K562 (cell line): ENCODE data around the gene TEX261. TPM values are rescaled to one million over a fixed set of nuclear protein-coding genes. Genes with fewer than 3 reads are reported as not detected.

Source experiments
- ATAC-seq: fragments of 200-7000 bp; cut with Tn5 transposase; 3 replicates; pipeline ENCODE4 v1.9.1; 2020; ENCODE audit warnings: moderate library complexity
- BruUV-seq: library from RNA; stranded (reverse); fragments of 400-500 nt; replicated peaks from 2 replicates; lab custom pipeline; 2021; lab: Mats Ljungman, UMichigan
- CTCF ChIA-PET: fragments of 300-600 bp; formaldehyde crosslinking; extraction: SDS; loops from one replicate; lab custom pipeline; 2021; ENCODE audit warnings: low intra/inter-chr PET ratio; lab: Yijun Ruan, JAX
- POLR2A ChIA-PET: fragments of 300-600, 350-650 bp; sonication (Branson Sonifier 250); formaldehyde crosslinking; extraction: SDS; loops from one replicate; lab custom pipeline; 2021; ENCODE audit warnings: antibody characterized with exemption, inconsistent platforms; lab: Yijun Ruan, JAX
- DNase-seq, 4 experiments: peaks; one replicate each; pipeline versions ENCODE4 v3.0.0 to v3.0.0-alpha.2; 2011 to 2018; ENCODE audit warnings: low spot score in 3 of 4, mixed read lengths in 3 of 4; ENCODE audit errors: extremely low read depth in 1 of 4
- FAIRE-seq: peaks from 2 replicates; lab custom pipeline; 2011; peaks lifted over from hg19 to GRCh38; lab: Jason Lieb, UNC
- H2AFZ ChIP-seq: 2 replicates; pipeline ENCODE4 v1.6.0; 2011; ENCODE audit warnings: low read depth, low read length, control low read depth, inconsistent platforms
- H3K27ac ChIP-seq: fragments of 200-600 bp; 3 replicates; pipeline ENCODE4 v1.8.0; 2011; ENCODE audit warnings: low read depth, mild to moderate bottlenecking, control low read depth, inconsistent platforms, low read length, moderate library complexity, mixed read lengths; ENCODE audit errors: extremely low read depth
- H3K27me3 ChIP-seq, 2 experiments: fragments of 300-600 bp in 1 of 2; 2 replicates in 1 of 2; 3 replicates in 1 of 2; pipeline versions ENCODE4 v1.6.0 to v1.8.0; 2011; ENCODE audit warnings: inconsistent platforms in 2 of 2, low read length in 2 of 2, mild to moderate bottlenecking in 1 of 2, mixed read lengths in 1 of 2, moderate library complexity in 1 of 2; ENCODE audit not compliant: control insufficient read depth in 2 of 2, insufficient read depth in 2 of 2
- H3K36me3 ChIP-seq: fragments of 300-600 bp; 3 replicates; pipeline ENCODE4 v1.8.0; 2011; ENCODE audit warnings: mild to moderate bottlenecking, low read length, inconsistent platforms; ENCODE audit not compliant: control insufficient read depth, insufficient read depth
- H3K4me1 ChIP-seq, 2 experiments: fragments of 200-600 bp in 1 of 2; replicated peaks in 1 of 2; 2 replicates in 1 of 2; 3 replicates in 1 of 2; pipeline versions ENCODE4 v1.5.1 to v1.8.0; 2011; ENCODE audit warnings: inconsistent platforms in 2 of 2, low read length in 2 of 2, mild to moderate bottlenecking in 1 of 2, mixed read lengths in 1 of 2, moderate library complexity in 1 of 2; ENCODE audit not compliant: control insufficient read depth in 2 of 2, insufficient read depth in 2 of 2
- H3K4me2 ChIP-seq: 2 replicates; pipeline ENCODE4 v1.6.1; 2011; ENCODE audit warnings: low read length, control low read depth, inconsistent platforms, mixed read lengths; ENCODE audit not compliant: insufficient read depth
- H3K4me3 ChIP-seq: fragments of 200-600 bp; sonication (generic), shearing (Covaris generic); 2 replicates; pipeline ENCODE4 v1.5.1; 2016; ENCODE audit warnings: control low read depth, inconsistent platforms
- H3K79me2 ChIP-seq: fragments of 200-600 bp; 3 replicates; pipeline ENCODE4 v1.8.0; 2011; ENCODE audit warnings: low read length, inconsistent platforms; ENCODE audit not compliant: control insufficient read depth, insufficient read depth
- H3K9ac ChIP-seq, 2 experiments: 2 replicates each; pipeline versions ENCODE4 v1.6.0 to v1.6.1; 2011; ENCODE audit warnings: low read depth in 2 of 2, low read length in 2 of 2, control low read depth in 1 of 2, inconsistent platforms in 1 of 2, mild to moderate bottlenecking in 1 of 2, mixed read lengths in 1 of 2; ENCODE audit not compliant: insufficient read depth in 1 of 2
- H3K9me1 ChIP-seq: one replicate; pipeline ENCODE4 v1.6.0; 2011; ENCODE audit warnings: inconsistent platforms, mild to moderate bottlenecking, low read length, moderate library complexity; ENCODE audit not compliant: control insufficient read depth, insufficient read depth
- H3K9me3 ChIP-seq: replicated peaks from 2 replicates; pipeline ENCODE4 v1.5.1; 2011; ENCODE audit warnings: low read depth, low read length, inconsistent platforms; ENCODE audit not compliant: control insufficient read depth, insufficient read depth
- H4K20me1 ChIP-seq: replicated peaks from 2 replicates; pipeline ENCODE4 v1.6.1; 2011; ENCODE audit warnings: low read length, inconsistent platforms, mixed read lengths; ENCODE audit not compliant: control insufficient read depth, insufficient read depth
- CTCF ChIP-seq, 3 experiments: IDR thresholded peaks in 2 of 3; conservative IDR thresholded peaks in 1 of 3; 2 replicates each; pipeline ENCODE4 v1.5.1; 2011 to 2012; ENCODE audit warnings: low read length in 3 of 3, mild to moderate bottlenecking in 3 of 3, control low read depth in 2 of 3, improper control_type of control experiment in 1 of 3, inconsistent platforms in 1 of 3, low read depth in 1 of 3, mixed read lengths in 1 of 3, moderate library complexity in 1 of 3; ENCODE audit not compliant: insufficient read depth in 2 of 3
- ESRRB ChIP-seq: fragments of 250-450 bp; sonication (Bioruptor Pico); IDR thresholded peaks from 2 replicates; pipeline ENCODE4 v1.5.0; 2020; ENCODE audit warnings: mild to moderate bottlenecking, moderate library complexity, borderline replicate concordance
- UBTF ChIP-seq, 2 experiments: IDR thresholded peaks; 2 replicates each; pipeline ENCODE4 v1.6.1; 2012; ENCODE audit warnings: improper control_type of control experiment in 2 of 2, low read depth in 2 of 2, low read length in 2 of 2, borderline replicate concordance in 1 of 2
- ZC3H8 ChIP-seq: fragments of 450-650 bp; IDR thresholded peaks from 2 replicates; pipeline ENCODE4 v1.6.1; 2017
- WGBS: fragments of 100-300 bp; shearing (Covaris generic); methylation state at CpG from one replicate; pipeline ENCODE4 v1.1.6; 2016; ENCODE audit warnings: low coverage, mixed read lengths; ENCODE audit not compliant: insufficient coverage; ENCODE audit errors: missing lambda C conversion rate; 5-methylcytosine and 5-hydroxymethylcytosine counted together
- in situ Hi-C: fragments of 300-500 bp; cut with MboI; formaldehyde crosslinking; loops from 4 replicates; pipeline ENCODE4 v1.15.0; 2018; ENCODE audit warnings: inconsistent platforms, mixed read lengths
- intact Hi-C: fragments of 100-400 bp; cut with micrococcal nuclease; formaldehyde crosslinking; loops from 2 replicates; pipeline ENCODE4 v1.14.2; 2022
- polyA plus RNA-seq, 8 experiments: library from polyadenylated mRNA; depleted of rRNA in 4 of 8; stranded (reverse) in 5 of 8; unstranded in 3 of 8; fragments of >200 nt; fragmentation: Nextera tagmentation in 2 of 8; fragmentation: Illumina TruSeq in 1 of 8; extraction: Ambion mirVana in 2 of 8; extraction: Trizol in 1 of 8; gene quantifications; 2 replicates each; pipeline versions ENCODE4 v1.2.1 to v1.2.3, GENCODE V29; 2011 to 2014; ENCODE audit warnings: inconsistent platforms in 1 of 8, missing spikeins in 1 of 8
- total RNA-seq, 7 experiments: library from RNA; depleted of rRNA in 6 of 7; stranded (reverse); fragments of >200 nt in 6 of 7; fragmentation: Illumina TruSeq in 2 of 7; extraction: Trizol in 2 of 7; gene quantifications; 2 replicates each; pipeline versions ENCODE4 v1.2.1 to v1.2.3, GENCODE V29; 2011 to 2021; ENCODE audit warnings: low replicate concordance in 1 of 7

Gene TEX261
- total and polyA plus RNA-seq, 9 of the 15 experiments (the other 6 are each of a cell fraction or from before 2014, with no cell fraction given), result 11.9 to 110 (median 51.9) TPM

GRCh38 chr2:70941701-70942100, 53.0 kb downstream of the TEX261 start:
- Histone ChIP-seq H3K27ac (no peak overlapping the region), H3K9ac (no peak overlapping the region), H3K4me3 (no peak overlapping the region), H3K4me2 (no peak overlapping the region), H3K9me1 (peaks cover 2% of the 10 kb centered on the region), H3K79me2 (no peaks in the 10 kb centered on the region), H3K9me3 (no peaks in the 10 kb centered on the region), H3K27me3 (peaks cover 3 to 35% of the 10 kb centered on the region in 2 experiments; a peak in 3 of 5 replicates), H3K36me3 (no peaks in the 10 kb centered on the region), H3K4me1 (peaks cover 0 to 4% of the 10 kb centered on the region in 2 experiments; a peak in 2 of 5 replicates), H4K20me1 (peaks cover 6% of the 10 kb centered on the region; the same call in 1 of the 2 replicates), H2AFZ (no peak overlapping the region)
- BruUV-seq, result no TSS peak
- no peak for TF ChIP-seq CTCF (IDR thresholded peaks at IDR 0.05 in 2 of 3, conservative IDR thresholded peaks at IDR 0.05 in 1 of 3; ENCODE audit: insufficient read depth in 2 of 3, low read depth in 1 of 3, low read length in 3 of 3)
- TF ChIP-seq ZC3H8, result no peak
- no peak for TF ChIP-seq ESRRB (CRISPR knock-in tag)
- no peak for TF ChIP-seq UBTF (IDR thresholded peaks at IDR 0.05; ENCODE audit: borderline replicate concordance in 1 of 2, low read depth in 2 of 2, low read length in 2 of 2)
- no peak for DNase-seq
- intact Hi-C loops (loop anchor here (10.0 kb wide), 1 partner anchor 637 kb away; the partner anchor contains the start of gene FAM136A), in situ Hi-C loops (loop anchor here (10.0 kb wide), 2 partner anchors 277 to 627 kb away; no protein-coding TSS in a partner anchor)
- no peak for ATAC-seq
- ChIA-PET POLR2A (interaction anchor here (1.4 kb wide), 1 partner anchor 15 kb away, joined by 3 read pairs; no protein-coding TSS in a partner anchor), CTCF (no interaction called here)
- no peak for FAIRE-seq
- 4% methylated on average over 5 of the region's 5 CpGs for WGBS
